Neuronal stem cell (in vitro differentiated cells): ENCODE results near the gene FAM227B. TPM values are rescaled to one million over a fixed set of nuclear protein-coding genes. Genes with fewer than 3 reads are reported as not detected.
"Not testable (repeated sequence)": the region's sequence is repeated elsewhere in the genome, so short reads cannot be mapped to it uniquely, and the experiment has no call there.

Source experiments
- DNase-seq: peaks from one replicate; pipeline ENCODE4 v3.0.0-alpha.2; 2013; ENCODE audit warnings: low spot score
- H2AFZ ChIP-seq: one replicate; pipeline ENCODE4 v1.6.1; 2013; ENCODE audit warnings: mild to moderate bottlenecking, low read length, inconsistent platforms
- H2AK5ac ChIP-seq: 2 replicates; pipeline ENCODE4 v1.6.1; 2013; ENCODE audit warnings: low read depth, mild to moderate bottlenecking, inconsistent platforms, low read length, moderate library complexity, mixed read lengths
- H2BK120ac ChIP-seq: 2 replicates; pipeline ENCODE4 v1.6.1; 2013; ENCODE audit warnings: low read depth, mild to moderate bottlenecking, inconsistent platforms, low read length, moderate library complexity, mixed read lengths
- H2BK12ac ChIP-seq: one replicate; pipeline ENCODE4 v1.6.1; 2013; ENCODE audit warnings: low read length, inconsistent platforms
- H2BK15ac ChIP-seq: 2 replicates; pipeline ENCODE4 v1.6.1; 2013; ENCODE audit warnings: mild to moderate bottlenecking, low read length, inconsistent platforms, mixed read lengths
- H2BK5ac ChIP-seq: one replicate; pipeline ENCODE4 v1.6.1; 2013; ENCODE audit warnings: inconsistent platforms, mild to moderate bottlenecking, low read length, moderate library complexity
- H3K14ac ChIP-seq: one replicate; pipeline ENCODE4 v1.6.1; 2013; ENCODE audit warnings: low read length, inconsistent platforms
- H3K18ac ChIP-seq: 2 replicates; pipeline ENCODE4 v1.6.1; 2013; ENCODE audit warnings: low read length, inconsistent platforms
- H3K23ac ChIP-seq: 2 replicates; pipeline ENCODE4 v1.6.1; 2013; ENCODE audit warnings: low read depth, mild to moderate bottlenecking, mixed read lengths, low read length, inconsistent platforms; ENCODE audit not compliant: poor library complexity
- H3K27ac ChIP-seq: replicated peaks from 3 replicates; pipeline ENCODE4 v1.5.1; 2013; ENCODE audit warnings: low read length, inconsistent platforms
- H3K27me3 ChIP-seq, 3 experiments: 2 replicates each; pipeline ENCODE4 v1.6.1; 2013; ENCODE audit warnings: low read length in 3 of 3, mild to moderate bottlenecking in 2 of 3, inconsistent platforms in 1 of 3, low read depth in 1 of 3, mixed read lengths in 1 of 3, moderate library complexity in 1 of 3; ENCODE audit not compliant: control insufficient read depth in 3 of 3, insufficient read depth in 3 of 3
- H3K36me3 ChIP-seq, 2 donors: replicated peaks in 1 of 2; 2 replicates each; pipeline ENCODE4 v1.6.1; 2013; ENCODE audit warnings: low read length in 2 of 2; ENCODE audit not compliant: control insufficient read depth in 2 of 2, insufficient read depth in 2 of 2
- H3K4ac ChIP-seq: 2 replicates; pipeline ENCODE4 v1.6.1; 2013; ENCODE audit warnings: inconsistent platforms, mild to moderate bottlenecking, low read length, moderate library complexity
- H3K4me1 ChIP-seq, 2 donors: 1 replicate in 1 of 2; 2 replicates in 1 of 2; pipeline ENCODE4 v1.6.1; 2013; ENCODE audit warnings: low read length in 2 of 2, low read depth in 1 of 2; ENCODE audit not compliant: control insufficient read depth in 2 of 2, insufficient read depth in 1 of 2
- H3K4me2 ChIP-seq: one replicate; pipeline ENCODE4 v1.6.1; 2013; ENCODE audit warnings: mild to moderate bottlenecking, low read length, inconsistent platforms; ENCODE audit not compliant: insufficient read depth, poor library complexity, severe bottlenecking
- H3K4me3 ChIP-seq, 2 donors: 2 replicates each; pipeline ENCODE4 v1.5.1; 2013; ENCODE audit warnings: low read length in 2 of 2, mild to moderate bottlenecking in 2 of 2, inconsistent platforms in 1 of 2, moderate library complexity in 1 of 2
- H3K79me1 ChIP-seq: one replicate; pipeline ENCODE4 v1.6.1; 2013; ENCODE audit warnings: low read depth, mild to moderate bottlenecking, inconsistent platforms, low read length, moderate library complexity
- H3K9ac ChIP-seq: one replicate; pipeline ENCODE4 v1.6.1; 2013; ENCODE audit warnings: mild to moderate bottlenecking, low read depth, low read length, inconsistent platforms; ENCODE audit not compliant: poor library complexity
- H3K9me3 ChIP-seq, 2 donors: replicated peaks in 1 of 2; 2 replicates each; pipeline versions ENCODE3 to v1.6.1; 2013; ENCODE audit warnings: low read length in 2 of 2, mild to moderate bottlenecking in 2 of 2, inconsistent platforms in 1 of 2, low read depth in 1 of 2, mixed read lengths in 1 of 2, moderate library complexity in 1 of 2; ENCODE audit not compliant: control insufficient read depth in 2 of 2, insufficient read depth in 1 of 2
- H4K8ac ChIP-seq: one replicate; pipeline ENCODE4 v1.6.1; 2013; ENCODE audit warnings: low read depth, mild to moderate bottlenecking, inconsistent platforms, low read length, moderate library complexity
- H4K91ac ChIP-seq: one replicate; pipeline ENCODE4 v1.6.1; 2013; ENCODE audit warnings: low read length, low read depth, mild to moderate bottlenecking, inconsistent platforms; ENCODE audit not compliant: poor library complexity
- WGBS, 2 donors: extraction: QIAGEN DNeasy Blood & Tissue Kit; methylation state at CpG; one replicate each; pipeline ENCODE4 v1.1.7; 2013; ENCODE audit warnings: missing lambda C conversion rate in 2 of 2, mixed read lengths in 1 of 2; ENCODE audit not compliant: insufficient read length in 2 of 2, insufficient replicate concordance in 1 of 2; ENCODE audit errors: extremely low coverage in 2 of 2; 5-methylcytosine and 5-hydroxymethylcytosine counted together
- polyA plus RNA-seq, 2 experiments: library from polyadenylated mRNA; stranded (reverse); fragments of 200-250 nt; gene quantifications; one replicate each; pipeline ENCODE4 v1.2.3, GENCODE V29; 2013

The FAM227B gene, protein sequence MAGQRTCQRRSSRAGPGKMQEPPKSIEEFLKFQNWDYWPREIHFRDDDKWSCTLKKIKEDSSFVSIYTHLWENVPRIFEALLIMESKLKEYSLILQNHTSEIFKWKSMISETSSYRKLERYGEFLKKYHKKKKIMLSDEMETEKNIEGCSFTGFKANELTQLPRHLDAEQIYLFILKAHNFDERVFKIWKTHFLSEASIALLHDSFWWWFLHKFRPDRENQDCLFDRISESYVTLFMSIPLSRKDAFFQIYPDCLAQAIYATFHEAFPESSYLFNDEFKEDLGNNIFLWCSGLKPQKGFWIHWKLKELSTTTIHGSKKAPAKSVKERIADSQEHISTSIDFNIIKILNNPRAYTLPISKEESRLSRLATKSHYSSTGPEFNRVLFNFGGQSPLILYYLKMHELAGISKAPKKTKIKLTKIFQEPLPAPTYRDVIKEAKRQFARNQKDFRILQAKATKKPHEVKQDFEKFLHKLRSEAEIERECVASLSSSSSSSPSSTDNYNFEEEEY
- polyA plus RNA-seq (2013, experiment 1 of 2): 10.0 TPM
- 11.2 TPM for polyA plus RNA-seq (2013, experiment 2 of 2)

DNA sequence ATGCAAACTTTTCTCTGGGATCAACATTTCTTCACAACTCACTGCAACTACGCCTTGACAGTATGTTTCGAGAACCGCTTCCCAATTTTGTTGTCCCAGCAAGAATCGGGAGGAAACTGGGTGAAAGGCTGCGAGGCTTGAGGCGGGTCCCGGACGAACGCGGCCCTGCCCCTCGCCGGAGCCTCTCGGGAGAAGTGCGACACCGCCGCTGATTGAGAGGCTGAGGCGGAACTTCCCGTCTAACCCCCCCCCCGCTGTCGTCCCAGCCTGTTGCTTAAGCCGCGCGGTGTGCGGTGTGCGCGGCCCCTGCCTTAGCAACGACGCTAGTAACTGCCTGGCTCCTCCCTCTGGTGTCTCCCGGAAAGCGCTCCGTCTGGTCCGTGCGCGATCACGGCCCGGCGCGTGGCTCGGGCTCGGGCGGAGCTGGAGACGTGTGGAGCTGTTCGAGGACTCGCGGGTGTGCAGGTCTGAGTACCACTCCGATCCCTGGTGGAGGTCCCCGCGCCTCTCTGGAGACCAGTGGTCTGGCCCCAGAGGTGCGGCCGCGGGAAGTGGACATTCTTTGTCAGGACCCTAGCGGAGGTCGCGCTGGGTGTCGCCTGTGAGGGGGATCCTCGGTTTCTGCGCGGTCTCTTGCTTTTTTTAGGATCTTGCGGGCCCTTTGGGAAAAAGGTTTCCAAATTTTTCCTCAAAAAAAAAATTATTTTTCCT, at the start of gene FAM227B, which contains the start of gene DTWD1:
FAM227B (minus strand) TSS at position 161 of the 711 bp plus-strand sequence. CDS start 5,647 bp downstream, outside the sequence.
DTWD1 (plus strand) TSS at position 391 of the 711 bp plus-strand sequence. CDS start 4,120 bp downstream, outside the sequence.
- no peak within 1 kb of the TSS for H4K91ac ChIP-seq
- H3K9me3 ChIP-seq: peaks cover 6 to 31% of the 10 kb centered on the region in 2 donors
- H3K23ac ChIP-seq: peak within 1 kb of the TSS; percentile 97
- H3K27ac ChIP-seq: peak within 1 kb of the TSS; percentile 72
- no peaks in the 10 kb centered on the region for H3K79me1 ChIP-seq
- H2BK5ac ChIP-seq: no peak within 1 kb of the TSS
- peak within 1 kb of the TSS; percentile 89 for H3K9ac ChIP-seq
- H3K4me3 ChIP-seq: peak within 1 kb of the TSS; percentile 86 to 91
- WGBS, 2 donors: no CpG with 5 or more reads among the region's 59 CpGs
- peak within 1 kb of the TSS; percentile 93 for H3K18ac ChIP-seq
- H3K36me3 ChIP-seq: peaks cover 6 to 23% of the 10 kb centered on the region in 2 donors
- no peak within 1 kb of the TSS for H2BK120ac ChIP-seq
- peak within 1 kb of the TSS; percentile 7 for H2BK12ac ChIP-seq
- peaks cover 2 to 7% of the 10 kb centered on the region in 2 donors for H3K4me1 ChIP-seq
- DNase-seq: peak; percentile 93
- peak within 1 kb of the TSS; percentile 25 for H3K14ac ChIP-seq
- H2BK15ac ChIP-seq: no peak within 1 kb of the TSS
- no peak within 1 kb of the TSS for H3K4ac ChIP-seq
- H2AFZ ChIP-seq: peak within 1 kb of the TSS; percentile 95
- H3K27me3 ChIP-seq: no peaks in the 10 kb centered on the region
- no peak within 1 kb of the TSS for H2AK5ac ChIP-seq
- no peak within 1 kb of the TSS for H4K8ac ChIP-seq
- peak within 1 kb of the TSS; percentile 62 for H3K4me2 ChIP-seq

DNA sequence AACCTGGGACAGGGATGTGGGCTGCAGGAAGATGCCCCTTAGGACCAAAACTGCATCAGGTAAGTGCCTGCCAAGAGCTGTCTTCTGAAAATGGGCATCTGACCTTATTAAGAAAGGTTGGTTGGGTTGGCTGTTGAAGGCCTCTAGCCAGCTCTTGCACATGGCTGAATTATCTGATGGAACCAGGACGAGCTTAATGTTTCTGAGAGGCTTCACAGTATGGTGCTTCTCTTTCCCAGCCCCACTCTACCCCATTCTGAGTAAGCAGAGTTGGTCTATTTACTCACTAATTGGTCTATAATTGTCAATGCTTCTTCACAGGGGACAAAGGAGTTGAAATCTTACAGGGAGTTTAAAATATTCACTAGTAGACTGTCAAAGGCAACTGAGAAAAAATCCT, 48.7 kb upstream of the FAM227B start:
- peak; percentile 8 for DNase-seq

DNA sequence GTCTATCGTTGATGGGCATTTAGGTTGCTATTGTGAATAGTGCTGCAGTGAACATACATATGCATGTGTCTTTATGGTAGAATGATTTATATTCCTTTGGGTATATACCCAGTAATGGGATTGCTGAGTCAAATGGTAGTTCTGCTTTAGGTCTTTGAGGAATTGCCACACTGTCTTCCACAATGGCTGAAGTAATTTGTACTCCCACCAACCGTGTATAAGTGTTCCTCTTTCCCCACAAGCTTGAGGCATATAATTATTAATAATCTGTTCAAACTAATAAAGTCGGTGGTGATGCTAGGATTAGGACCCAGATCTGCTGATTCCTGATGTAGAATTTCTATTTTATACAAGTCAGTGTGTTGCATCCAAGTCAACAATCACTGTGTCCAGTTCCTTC, 45.9 kb upstream of the FAM227B start:
- not testable (repeated sequence) for H3K18ac ChIP-seq, H3K36me3 ChIP-seq, H3K4me1 ChIP-seq, H3K27me3 ChIP-seq, H3K23ac ChIP-seq, H2BK12ac ChIP-seq, H3K9ac ChIP-seq, H2AK5ac ChIP-seq, H4K8ac ChIP-seq, H2BK120ac ChIP-seq, H4K91ac ChIP-seq, H3K9me3 ChIP-seq, H3K4me3 ChIP-seq, H3K4me2 ChIP-seq, H2AFZ ChIP-seq, H3K14ac ChIP-seq, H3K4ac ChIP-seq, H3K27ac ChIP-seq, H2BK5ac ChIP-seq, H2BK15ac ChIP-seq, DNase-seq, H3K79me1 ChIP-seq
- WGBS, 2 donors: no CpG with 5 or more reads among the region's 3 CpGs

More for the DNA sequence above, 48.7 kb upstream of the FAM227B start:
- H3K79me1 ChIP-seq: no peaks in the 10 kb centered on the region
- H3K36me3 ChIP-seq: no peaks in the 10 kb centered on the region
- H2BK12ac ChIP-seq: no peak overlapping the region
- no peak overlapping the region for H2AFZ ChIP-seq
- no peak overlapping the region for H3K18ac ChIP-seq
- H3K4ac ChIP-seq: no peak overlapping the region
- no peak overlapping the region for H2BK5ac ChIP-seq
- WGBS, 2 donors: no CpG with 5 or more reads among the region's 1 CpG
- no peak overlapping the region for H2BK15ac ChIP-seq
- no peaks in the 10 kb centered on the region for H3K27me3 ChIP-seq
- no peak overlapping the region for H4K91ac ChIP-seq
- H3K9me3 ChIP-seq: no peaks in the 10 kb centered on the region
- H3K4me1 ChIP-seq: peaks cover 0 to 3% of the 10 kb centered on the region in 2 donors
- H3K4me2 ChIP-seq: no peak overlapping the region
- H2AK5ac ChIP-seq: no peak overlapping the region
- peak overlapping the region; percentile 2 for H3K27ac ChIP-seq
- H3K23ac ChIP-seq: no peak overlapping the region
- H3K9ac ChIP-seq: no peak overlapping the region
- no peak overlapping the region for H2BK120ac ChIP-seq
- no peak overlapping the region for H3K4me3 ChIP-seq
- H3K14ac ChIP-seq: no peak overlapping the region
- no peak overlapping the region for H4K8ac ChIP-seq

DNA sequence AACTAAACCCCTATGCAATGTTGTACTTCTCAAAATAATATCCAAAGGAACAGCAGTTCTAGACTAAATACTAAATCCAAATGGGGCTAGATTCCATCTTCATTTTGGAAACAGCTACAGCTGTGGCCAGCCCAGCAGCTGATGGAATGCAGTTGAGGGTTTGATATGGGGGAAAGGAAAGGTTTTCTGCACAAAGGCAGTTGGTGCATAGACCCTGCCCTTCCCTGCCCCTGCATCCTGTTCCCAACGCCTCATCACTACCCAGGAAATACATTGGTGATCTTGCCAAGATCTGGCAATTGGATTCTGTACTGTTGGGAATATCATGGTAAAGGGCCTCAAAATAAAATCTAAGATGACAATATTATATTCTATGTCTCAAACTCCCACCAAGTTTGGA, 44.1 kb upstream of the FAM227B start:
- Histone ChIP-seq H2BK15ac (no peak overlapping the region), H2BK5ac (no peak overlapping the region), H3K27ac (no peak overlapping the region), H3K4me1 (peaks cover 0 to 3% of the 10 kb centered on the region in 2 donors), H3K9me3 (no peaks in the 10 kb centered on the region), H2BK12ac (no peak overlapping the region), H3K18ac (no peak overlapping the region), H3K14ac (no peak overlapping the region), H4K8ac (no peak overlapping the region), H3K27me3 (no peaks in the 10 kb centered on the region), H3K4me3 (no peak overlapping the region), H3K23ac (no peak overlapping the region), H3K9ac (no peak overlapping the region), H3K4me2 (no peak overlapping the region), H2AK5ac (no peak overlapping the region), H3K36me3 (no peaks in the 10 kb centered on the region), H3K4ac (no peak overlapping the region), H3K79me1 (no peaks in the 10 kb centered on the region), H2BK120ac (no peak overlapping the region), H4K91ac (no peak overlapping the region), H2AFZ (no peak overlapping the region)
- WGBS, 2 donors: no CpG with 5 or more reads among the region's 1 CpG
- DNase-seq: no peak
